Keratinocyte (primary cell): ENCODE measurements around the gene TAF1A.

Experiments used
- CTCF ChIP-seq, 3 experiments: IDR thresholded peaks in 1 of 3; conservative IDR thresholded peaks in 1 of 3; optimal IDR thresholded peaks in 1 of 3; 2 replicates in 2 of 3; 3 replicates in 1 of 3; pipeline versions ENCODE3 to v1.5.1; 2011; ENCODE audit warnings: low read length in 3 of 3, mild to moderate bottlenecking in 3 of 3, moderate library complexity in 2 of 3, control low read depth in 1 of 3, inconsistent platforms in 1 of 3; ENCODE audit not compliant: insufficient read depth in 2 of 3; ENCODE audit errors: extremely low read depth in 1 of 3
- EZH2 ChIP-seq: IDR thresholded peaks from one replicate; pipeline ENCODE4 v1.6.1; 2012; ENCODE audit warnings: inconsistent platforms, mild to moderate bottlenecking, low read length, moderate library complexity

GRCh38 chr1:222540598-222540995 lies 49.1 kb downstream of the TAF1A start:
- TF ChIP-seq CTCF (optimal IDR thresholded peaks at IDR 0.05 in 1 of 3, IDR thresholded peaks at IDR 0.05 in 1 of 3, conservative IDR thresholded peaks at IDR 0.05 in 1 of 3; ENCODE audit: extremely low read depth in 1 of 3, insufficient read depth in 2 of 3, low read length in 3 of 3) (no peak), EZH2 (no peak)
